GM12891 (cell line): ENCODE data around the gene TECPR1.

Experiments
- PAX5 ChIP-seq: IDR thresholded peaks from 2 replicates; pipeline ENCODE4 v1.6.1; 2011; ENCODE audit warnings: low read length, moderate library complexity, mild to moderate bottlenecking; ENCODE audit not compliant: insufficient read depth, severe bottlenecking
- POLR2A ChIP-seq: IDR thresholded peaks from 2 replicates; pipeline ENCODE4 v1.6.1; 2011; ENCODE audit warnings: low read depth, low read length, control low read depth
- POLR2AphosphoS5 ChIP-seq: IDR thresholded peaks from 2 replicates; pipeline ENCODE4 v1.6.1; 2011; ENCODE audit warnings: low read depth, low read length, control low read depth
- POU2F2 ChIP-seq: IDR thresholded peaks from 2 replicates; pipeline ENCODE4 v1.6.1; 2011; ENCODE audit warnings: low read depth, mild to moderate bottlenecking, control low read depth, low read length, moderate library complexity
- SPI1 ChIP-seq: IDR thresholded peaks from 2 replicates; pipeline ENCODE4 v1.6.1; 2011; ENCODE audit warnings: low read depth, low read length, control low read depth
- TAF1 ChIP-seq: IDR thresholded peaks from 2 replicates; pipeline ENCODE4 v1.6.1; 2011; ENCODE audit warnings: low read depth, low read length, control low read depth

DNA sequence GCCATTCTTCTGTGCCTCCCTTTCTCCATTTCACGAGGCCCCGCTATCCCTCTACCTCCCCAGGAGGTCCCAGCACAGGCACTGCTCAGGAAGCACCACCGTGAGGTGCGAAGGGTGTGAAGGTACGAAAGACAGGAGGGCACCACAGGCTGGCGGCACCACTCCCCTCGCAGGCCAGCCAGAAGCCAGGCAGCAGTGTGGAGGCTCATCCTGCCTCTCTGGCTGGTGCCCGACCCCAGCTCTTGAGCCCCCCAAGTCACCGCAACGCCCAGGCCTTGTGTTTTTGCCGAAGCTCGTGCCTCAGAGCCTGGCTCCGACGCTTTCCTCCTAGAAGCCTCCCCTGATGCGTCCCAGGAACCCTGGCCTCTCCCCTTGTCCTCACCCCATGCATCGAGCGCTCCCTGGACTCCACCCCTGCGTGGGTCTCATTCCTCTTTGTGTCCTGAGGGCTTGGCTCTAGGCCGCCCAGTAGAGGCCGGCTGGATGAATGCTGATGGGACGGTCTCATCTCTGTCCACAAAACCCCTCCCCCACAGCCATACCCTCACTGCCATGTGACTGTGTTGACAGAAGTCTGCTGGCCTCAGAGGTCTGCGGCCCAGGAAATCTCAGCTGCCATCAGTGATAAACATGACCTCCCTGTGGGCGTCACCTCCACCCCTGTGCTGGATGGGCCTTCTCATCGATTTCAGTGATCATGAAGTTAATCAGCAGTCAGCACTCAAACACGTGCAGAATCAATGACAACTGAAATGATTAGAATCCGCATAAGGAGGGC lies 48.8 kb upstream of the TECPR1 start:
- no peak for TF ChIP-seq POLR2A
- no peak for TF ChIP-seq TAF1
- TF ChIP-seq POLR2AphosphoS5: no peak
- TF ChIP-seq SPI1: no peak
- TF ChIP-seq PAX5: no peak
- no peak for TF ChIP-seq POU2F2
